Kidney epithelial cell (primary cell): ENCODE data around the gene ALKBH3. TPM values are rescaled to one million over a fixed set of nuclear protein-coding genes. Genes with fewer than 3 reads are reported as not detected.
A peak's percentile ranks its signal among the peaks of the same experiment; 100 is the strongest.

Experiments
- DNase-seq: peaks from one replicate; pipeline ENCODE4 v3.0.0-alpha.2; 2010; ENCODE audit warnings: low read depth
- H3K27me3 ChIP-seq: 2 replicates; pipeline ENCODE4 v1.6.0; 2011; ENCODE audit warnings: low read length; ENCODE audit not compliant: control insufficient read depth, insufficient read depth
- H3K36me3 ChIP-seq: 2 replicates; pipeline ENCODE4 v1.5.1; 2011; ENCODE audit warnings: low read length; ENCODE audit not compliant: control insufficient read depth, insufficient read depth
- H3K4me3 ChIP-seq: 2 replicates; pipeline ENCODE4 v1.5.1; 2011; ENCODE audit warnings: low read depth, mild to moderate bottlenecking, control low read depth, low read length
- total RNA-seq: library from RNA; depleted of rRNA; stranded (reverse); fragments of >200 nt; gene quantifications from 2 replicates; pipeline ENCODE4 v1.2.3, GENCODE V29; 2015
- TF ChIP-seq, protein P1 (sequence below): IDR thresholded peaks from 2 replicates; pipeline ENCODE4 v1.5.1; 2011; ENCODE audit warnings: mild to moderate bottlenecking, moderate library complexity, low read length, control low read depth, inconsistent platforms; ENCODE audit not compliant: insufficient read depth, poor library complexity, severe bottlenecking

The ALKBH3 gene
- total RNA-seq, 1 donor from 2014 or later, result 48.0 TPM

DNA sequence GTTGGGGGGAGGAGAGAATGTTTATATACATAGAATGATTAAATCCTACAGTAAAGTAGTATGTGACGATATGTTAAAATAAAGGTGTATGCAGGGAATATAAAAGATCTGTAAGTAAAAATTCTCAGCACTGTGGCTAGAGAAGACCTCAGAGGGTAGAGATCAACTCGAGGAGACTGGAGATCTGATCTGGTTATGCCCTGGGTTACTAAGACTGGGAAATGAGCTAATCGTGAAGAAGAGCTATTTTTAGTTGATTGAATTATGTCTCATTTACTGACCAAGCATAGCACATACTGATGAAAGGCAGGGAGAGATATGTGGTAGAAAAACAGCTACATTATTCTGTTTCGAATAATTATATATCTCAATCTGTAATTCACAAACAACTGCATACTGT, 42.8 kb upstream of the ALKBH3 start:
- no peak for DNase-seq
- TF ChIP-seq, protein P1, sequence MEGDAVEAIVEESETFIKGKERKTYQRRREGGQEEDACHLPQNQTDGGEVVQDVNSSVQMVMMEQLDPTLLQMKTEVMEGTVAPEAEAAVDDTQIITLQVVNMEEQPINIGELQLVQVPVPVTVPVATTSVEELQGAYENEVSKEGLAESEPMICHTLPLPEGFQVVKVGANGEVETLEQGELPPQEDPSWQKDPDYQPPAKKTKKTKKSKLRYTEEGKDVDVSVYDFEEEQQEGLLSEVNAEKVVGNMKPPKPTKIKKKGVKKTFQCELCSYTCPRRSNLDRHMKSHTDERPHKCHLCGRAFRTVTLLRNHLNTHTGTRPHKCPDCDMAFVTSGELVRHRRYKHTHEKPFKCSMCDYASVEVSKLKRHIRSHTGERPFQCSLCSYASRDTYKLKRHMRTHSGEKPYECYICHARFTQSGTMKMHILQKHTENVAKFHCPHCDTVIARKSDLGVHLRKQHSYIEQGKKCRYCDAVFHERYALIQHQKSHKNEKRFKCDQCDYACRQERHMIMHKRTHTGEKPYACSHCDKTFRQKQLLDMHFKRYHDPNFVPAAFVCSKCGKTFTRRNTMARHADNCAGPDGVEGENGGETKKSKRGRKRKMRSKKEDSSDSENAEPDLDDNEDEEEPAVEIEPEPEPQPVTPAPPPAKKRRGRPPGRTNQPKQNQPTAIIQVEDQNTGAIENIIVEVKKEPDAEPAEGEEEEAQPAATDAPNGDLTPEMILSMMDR, result no peak
- Histone ChIP-seq H3K27me3 (no peaks in the 10 kb centered on the region), H3K4me3 (no peak overlapping the region), H3K36me3 (no peaks in the 10 kb centered on the region)

DNA sequence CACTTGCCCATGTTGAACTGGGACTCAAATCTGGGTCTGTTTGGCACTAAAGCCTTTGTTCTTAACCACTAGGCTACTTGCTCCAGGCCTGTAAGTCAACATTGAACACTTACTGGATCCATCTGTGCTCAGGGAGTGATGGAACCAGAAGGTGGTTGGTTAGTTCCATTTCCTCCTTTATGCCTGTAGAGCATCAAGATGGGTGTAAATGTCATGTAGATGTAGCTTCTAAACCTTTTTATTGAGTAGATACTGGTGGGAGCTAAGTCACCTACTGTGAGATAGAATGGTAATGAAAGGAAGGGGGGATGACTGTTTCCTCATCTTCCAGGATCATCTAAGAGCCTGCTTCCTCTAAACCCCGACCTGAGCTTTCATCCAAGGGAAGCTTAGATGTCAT, 38.6 kb upstream of the ALKBH3 start:
- no peak for DNase-seq
- TF ChIP-seq, protein P1, result no peak
- H3K36me3 ChIP-seq, result peaks cover 1% of the 10 kb centered on the region
- no peak overlapping the region for H3K4me3 ChIP-seq
- no peaks in the 10 kb centered on the region for H3K27me3 ChIP-seq

DNA sequence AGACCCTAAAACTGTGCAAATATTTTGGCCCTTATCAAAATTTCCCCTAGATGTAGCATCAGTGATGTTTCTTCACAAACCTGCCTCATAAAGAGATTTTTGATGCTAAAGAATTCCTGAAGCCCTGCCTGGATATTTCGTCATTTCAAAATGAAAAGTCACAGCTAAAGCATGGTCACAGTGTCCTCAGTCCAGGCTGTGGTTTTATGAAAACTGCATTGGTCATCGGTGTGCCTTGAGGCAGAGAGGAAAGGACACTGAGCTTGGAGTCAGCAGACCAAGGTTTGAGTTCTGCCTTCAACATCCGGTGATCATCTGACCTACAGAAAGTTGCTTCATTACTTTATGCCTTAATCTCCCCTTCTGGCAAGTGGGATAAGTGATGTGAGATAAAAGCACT, 34.8 kb upstream of the ALKBH3 start:
- TF ChIP-seq, protein P1, result no peak
- H3K27me3 ChIP-seq, result no peaks in the 10 kb centered on the region
- no peak overlapping the region for H3K4me3 ChIP-seq
- no peak for DNase-seq
- peaks cover 1% of the 10 kb centered on the region for H3K36me3 ChIP-seq

DNA sequence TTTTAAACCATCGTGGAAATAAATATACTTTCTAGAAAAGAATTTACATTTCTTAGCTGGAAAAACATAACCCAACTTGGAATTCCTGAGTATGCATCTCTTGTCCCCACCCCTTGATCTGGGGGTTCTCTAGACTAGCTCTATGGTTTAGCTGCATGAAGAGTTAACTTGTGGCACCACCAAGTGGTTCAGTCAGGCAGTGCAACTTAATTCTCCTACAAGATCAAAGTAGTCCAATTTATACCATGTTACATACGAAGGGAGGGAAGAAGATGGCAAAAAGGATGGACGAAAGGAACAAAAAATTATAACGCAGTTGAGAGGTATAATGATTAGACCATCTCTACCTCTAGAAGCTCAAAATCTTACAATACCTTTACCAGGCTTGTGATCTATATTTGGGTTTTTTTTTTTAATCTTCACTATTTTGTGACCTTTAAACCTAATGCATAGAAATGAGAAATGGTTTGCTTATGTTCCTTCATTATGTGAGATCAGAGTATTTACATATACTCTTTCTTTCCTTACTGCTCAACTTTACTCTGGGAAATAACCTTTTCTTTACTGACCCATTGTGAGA, 28.5 kb upstream of the ALKBH3 start:
- no peaks in the 10 kb centered on the region for H3K27me3 ChIP-seq

DNA sequence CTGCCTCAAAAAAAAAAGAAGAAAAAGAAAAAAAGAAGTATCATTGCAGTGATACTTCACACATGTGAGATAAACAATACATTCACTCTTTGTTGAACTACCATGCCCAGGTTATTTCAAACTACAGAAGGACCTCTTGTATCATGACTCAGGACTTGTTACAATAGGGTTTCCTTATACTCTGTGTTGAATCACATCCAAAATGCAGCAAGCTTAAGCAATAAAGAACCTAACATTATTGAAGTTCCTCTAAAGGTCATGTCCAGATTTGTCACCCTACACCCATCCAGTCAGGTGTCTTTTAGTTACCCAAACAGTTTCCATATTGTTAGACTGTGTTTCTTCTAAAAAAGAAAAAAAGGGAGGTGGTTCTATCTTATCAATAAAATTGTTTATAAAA, 26.9 kb upstream of the ALKBH3 start:
- Histone ChIP-seq H3K27me3 (no peaks in the 10 kb centered on the region), H3K4me3 (no peak overlapping the region), H3K36me3 (no peaks in the 10 kb centered on the region)
- no peak for DNase-seq
- TF ChIP-seq, protein P1, result no peak

More for the DNA sequence above, 28.5 kb upstream of the ALKBH3 start:
- Histone ChIP-seq H3K36me3 (no peaks in the 10 kb centered on the region), H3K4me3 (no peak overlapping the region)
- DNase-seq, result peak; percentile 37
- TF ChIP-seq, protein P1, result peak; percentile 86

DNA sequence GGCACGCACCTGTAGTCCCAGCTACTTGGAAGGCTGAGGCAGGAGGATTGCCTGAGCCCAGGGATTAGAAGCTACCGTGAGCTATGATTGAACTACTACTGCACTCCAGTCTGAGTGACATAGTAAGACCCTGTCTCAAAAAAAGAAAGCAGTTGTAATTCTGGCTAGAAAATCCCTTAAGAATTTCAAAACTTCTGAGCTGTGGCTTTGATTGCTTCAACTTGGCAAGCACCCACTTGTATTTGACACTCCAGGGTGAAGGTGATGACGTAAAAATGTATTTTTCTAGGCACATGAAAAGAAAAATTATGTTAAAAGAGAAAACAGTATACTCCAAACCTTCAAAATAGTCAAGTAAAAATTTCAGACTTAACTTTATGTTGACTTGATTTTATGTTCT, 23.6 kb upstream of the ALKBH3 start:
- H3K36me3 ChIP-seq, result no peaks in the 10 kb centered on the region
- no peak overlapping the region for H3K4me3 ChIP-seq
- TF ChIP-seq, protein P1, result no peak
- no peak for DNase-seq
- no peaks in the 10 kb centered on the region for H3K27me3 ChIP-seq
